COLO668 (cell line): Measurements from ENCODE around the gene CPNE6.
A peak's percentile ranks its signal among the peaks of the same experiment; 100 is the strongest.
"Not testable (repeated sequence)": the region's sequence is repeated elsewhere in the genome, so short reads cannot be mapped to it uniquely, and the experiment has no call there.

Experiments
- DNase-seq: peaks from one replicate; lab custom pipeline; 2025; ENCODE audit not compliant: unreplicated experiment; lab: John Stamatoyannopoulos, UW

CPNE6 gene

GRCh38 chr14:24071144-24071697, at the start of gene CPNE6:
TSS of gene CPNE6 (plus strand) at chr14:24071562. CDS start at chr14:24072937, 1,375 bp downstream.
- no peak for DNase-seq

- not testable (repeated sequence) for DNase-seq
Observed at GRCh38 chr14:24024939-24025418, 46.4 kb upstream of the CPNE6 start.

GRCh38 chr14:24029687-24030086, 41.7 kb upstream of the CPNE6 start:
- not testable (repeated sequence) for DNase-seq

GRCh38 chr14:24031331-24031730, 40.0 kb upstream of the CPNE6 start:
- DNase-seq = not testable (repeated sequence)

- DNase-seq = no peak
Observed at GRCh38 chr14:24032727-24033418, 38.5 kb upstream of the CPNE6 start.

- DNase-seq = peak; percentile 27
Observed at GRCh38 chr14:24035769-24036168, 35.6 kb upstream of the CPNE6 start.

GRCh38 chr14:24036169-24036962, 35.0 kb upstream of the CPNE6 start:
- DNase-seq = peak; percentile 87

GRCh38 chr14:24036963-24037657, 34.3 kb upstream of the CPNE6 start:
- not testable (repeated sequence) for DNase-seq

- DNase-seq = peak; percentile 62
Observed at GRCh38 chr14:24037658-24038037, 33.7 kb upstream of the CPNE6 start.

GRCh38 chr14:24038686-24039085, 32.7 kb upstream of the CPNE6 start:
- DNase-seq = no peak

GRCh38 chr14:24040692-24041091, 30.7 kb upstream of the CPNE6 start:
- DNase-seq = no peak

- no peak for DNase-seq
Observed at GRCh38 chr14:24042746-24043145, 28.6 kb upstream of the CPNE6 start.

GRCh38 chr14:24049002-24049401, 22.4 kb upstream of the CPNE6 start:
- DNase-seq = not testable (repeated sequence)

- not testable (repeated sequence) for DNase-seq
Observed at GRCh38 chr14:24050753-24051152, 20.6 kb upstream of the CPNE6 start.

GRCh38 chr14:24051176-24051788, 20.1 kb upstream of the CPNE6 start:
- DNase-seq = no peak

- DNase-seq = peak; percentile 92
Observed at GRCh38 chr14:24051789-24052655, 19.3 kb upstream of the CPNE6 start, which contains the start of gene CARMIL3. TSS of gene CARMIL3 (plus strand) at chr14:24052009. CDS start at chr14:24052154, 145 bp downstream.

- DNase-seq = no peak
Observed at GRCh38 chr14:24052656-24053547, 18.5 kb upstream of the CPNE6 start.

GRCh38 chr14:24053548-24054323, 17.6 kb upstream of the CPNE6 start:
- DNase-seq = no peak
